ENCODE data around the gene GJD4. TPM values are rescaled to one million over a fixed set of nuclear protein-coding genes. Genes with fewer than 3 reads are reported as not detected.

GJD4 gene
- total RNA-seq, 2 donors from 2014 or later = not detected

DNA sequence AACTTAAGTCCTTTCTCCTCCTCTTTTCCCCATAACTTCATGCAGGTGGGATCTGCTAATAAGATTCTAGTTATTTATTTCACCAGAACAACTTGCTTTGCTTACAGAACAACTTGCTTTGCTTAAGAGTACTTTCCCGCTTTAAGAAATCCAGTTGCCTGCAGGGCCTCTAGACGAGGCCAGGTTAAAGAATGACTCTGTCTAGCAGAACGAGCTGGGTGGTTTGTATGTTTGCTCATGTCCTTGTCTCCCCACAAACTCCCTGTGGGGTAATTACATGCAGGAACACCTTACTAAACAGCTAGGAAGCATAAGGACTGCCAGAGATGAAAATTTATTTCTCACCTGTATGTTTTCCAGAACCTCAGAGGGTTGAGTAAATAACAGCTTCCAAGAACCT is 45.8 kb downstream of the GJD4 start:
- Histone ChIP-seq H3K27me3 (no peaks in the 10 kb centered on the region), H3K4me1 (no peaks in the 10 kb centered on the region), H3K27ac (no peak overlapping the region), H3K9me3 (no peaks in the 10 kb centered on the region), H3K4me3 (no peak overlapping the region), H3K9ac (ENCODE audit: low read depth in 2 of 2, low read length in 2 of 2) (no peak overlapping the region), H3K36me3 (no peaks in the 10 kb centered on the region)
- intact Hi-C loops (cut with DNase I) = no loop called here
- DNase-seq = no peak
- TF ChIP-seq, protein P1, sequence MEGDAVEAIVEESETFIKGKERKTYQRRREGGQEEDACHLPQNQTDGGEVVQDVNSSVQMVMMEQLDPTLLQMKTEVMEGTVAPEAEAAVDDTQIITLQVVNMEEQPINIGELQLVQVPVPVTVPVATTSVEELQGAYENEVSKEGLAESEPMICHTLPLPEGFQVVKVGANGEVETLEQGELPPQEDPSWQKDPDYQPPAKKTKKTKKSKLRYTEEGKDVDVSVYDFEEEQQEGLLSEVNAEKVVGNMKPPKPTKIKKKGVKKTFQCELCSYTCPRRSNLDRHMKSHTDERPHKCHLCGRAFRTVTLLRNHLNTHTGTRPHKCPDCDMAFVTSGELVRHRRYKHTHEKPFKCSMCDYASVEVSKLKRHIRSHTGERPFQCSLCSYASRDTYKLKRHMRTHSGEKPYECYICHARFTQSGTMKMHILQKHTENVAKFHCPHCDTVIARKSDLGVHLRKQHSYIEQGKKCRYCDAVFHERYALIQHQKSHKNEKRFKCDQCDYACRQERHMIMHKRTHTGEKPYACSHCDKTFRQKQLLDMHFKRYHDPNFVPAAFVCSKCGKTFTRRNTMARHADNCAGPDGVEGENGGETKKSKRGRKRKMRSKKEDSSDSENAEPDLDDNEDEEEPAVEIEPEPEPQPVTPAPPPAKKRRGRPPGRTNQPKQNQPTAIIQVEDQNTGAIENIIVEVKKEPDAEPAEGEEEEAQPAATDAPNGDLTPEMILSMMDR (IDR thresholded peaks at IDR 0.05) = no peak

DNA sequence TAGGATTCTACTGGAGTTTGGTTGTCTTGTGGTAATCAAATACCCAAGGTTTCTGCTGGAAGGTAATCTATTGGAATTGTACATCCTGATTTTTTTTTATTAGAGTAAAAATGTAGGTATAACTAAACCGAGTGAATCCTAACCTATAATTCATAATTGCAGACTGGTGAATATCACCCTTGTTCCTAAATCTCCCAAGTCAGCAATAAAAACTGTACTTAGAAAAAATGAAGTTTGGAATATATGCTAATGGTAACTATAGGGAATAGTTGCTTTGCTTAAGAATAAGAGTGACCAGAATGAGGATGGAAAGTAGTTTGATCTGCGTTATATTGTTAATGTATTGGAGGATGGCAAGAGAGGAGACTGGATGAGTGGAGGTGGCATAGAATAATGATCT is 47.7 kb downstream of the GJD4 start:
- no peak for DNase-seq
- H3K9ac ChIP-seq (ENCODE audit: low read depth in 2 of 2, low read length in 2 of 2) = no peak overlapping the region
- no peak overlapping the region for H3K4me3 ChIP-seq
- no peaks in the 10 kb centered on the region for H3K9me3 ChIP-seq
- TF ChIP-seq, protein P1 (IDR thresholded peaks at IDR 0.05) = no peak
- no peaks in the 10 kb centered on the region for H3K4me1 ChIP-seq
- intact Hi-C loops (cut with DNase I) = no loop called here
- no peak overlapping the region for H3K27ac ChIP-seq
- H3K27me3 ChIP-seq = no peaks in the 10 kb centered on the region
- H3K36me3 ChIP-seq = no peaks in the 10 kb centered on the region

DNA sequence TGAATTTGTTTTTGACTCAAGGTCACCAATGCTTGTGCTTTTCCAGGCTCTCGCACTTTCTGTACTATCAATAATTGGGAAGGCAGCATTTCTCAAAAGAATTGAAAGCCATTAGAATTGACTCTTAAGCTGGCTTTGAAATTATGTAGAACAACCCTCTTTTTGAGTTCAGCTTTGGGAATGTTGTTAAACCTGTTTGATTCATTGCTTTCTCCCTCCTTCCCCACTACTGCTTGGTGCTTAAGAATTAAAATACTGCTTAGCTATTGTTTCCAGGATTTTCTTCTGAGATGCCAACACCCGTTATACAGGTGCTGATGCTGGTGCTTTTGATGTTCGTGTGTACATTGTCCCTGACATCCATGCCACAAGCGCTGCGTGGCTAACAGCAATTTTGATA is 52.5 kb downstream of the GJD4 start:
- Histone ChIP-seq H3K9ac (ENCODE audit: low read depth in 2 of 2, low read length in 2 of 2) (no peak overlapping the region), H3K27ac (no peak overlapping the region), H3K36me3 (no peaks in the 10 kb centered on the region), H3K4me1 (no peaks in the 10 kb centered on the region), H3K27me3 (no peaks in the 10 kb centered on the region), H3K9me3 (no peaks in the 10 kb centered on the region), H3K4me3 (no peak overlapping the region)
- TF ChIP-seq, protein P1 (IDR thresholded peaks at IDR 0.05) = no peak
- intact Hi-C loops (cut with DNase I) = no loop called here
- no peak for DNase-seq

Other genes with a start within 250 kb of the GJD4 start
- 10 to 100 TPM; 11.0 to 11.7 TPM for gene FZD8, start 37.0 kb downstream of the GJD4 start, total RNA-seq